T-helper 17 cell (primary cell): ENCODE data around the gene GANAB. TPM values are rescaled to one million over a fixed set of nuclear protein-coding genes. Genes with fewer than 3 reads are reported as not detected.
"Not testable (repeated sequence)": the region's sequence is repeated elsewhere in the genome, so short reads cannot be mapped to it uniquely, and the experiment has no call there.

Experiments
- ATAC-seq: fragments of 150-1000 bp; cut with Tn5 transposase; 2 replicates; pipeline ENCODE4 v1.10.0; 2021; ENCODE audit warnings: mild to moderate bottlenecking, moderate library complexity
- DNase-seq, 3 donors: peaks; one replicate each; pipeline versions ENCODE4 v3.0.0 to v3.0.0-alpha.2; 2020 to 2021
- H3K9me3 ChIP-seq: one replicate; pipeline ENCODE4 v1.7.0; 2013; ENCODE audit warnings: low read length, mild to moderate bottlenecking; ENCODE audit not compliant: control insufficient read depth, poor library complexity, severe bottlenecking
- H3K27ac Mint-ChIP-seq: one replicate; pipeline ENCODE4 v1.8.0; 2022; ENCODE audit warnings: mild to moderate bottlenecking, moderate library complexity, mixed read lengths
- H3K27me3 Mint-ChIP-seq: one replicate; pipeline ENCODE4 v1.8.0; 2022; ENCODE audit warnings: mixed read lengths
- H3K36me3 Mint-ChIP-seq: one replicate; pipeline ENCODE4 v1.8.0; 2022; ENCODE audit warnings: low read depth, mixed read lengths
- H3K4me1 Mint-ChIP-seq: one replicate; pipeline ENCODE4 v1.8.0; 2022; ENCODE audit warnings: mild to moderate bottlenecking, mixed read lengths
- H3K4me3 Mint-ChIP-seq: one replicate; pipeline ENCODE4 v1.8.0; 2022; ENCODE audit warnings: mild to moderate bottlenecking, moderate library complexity, mixed read lengths
- total RNA-seq, 4 donors: library from RNA in 2 of 4; stranded (reverse) in 2 of 4; gene quantifications; one replicate each; pipeline ENCODE4 v1.2.3 and lab custom pipeline; 2022 to 2026

GANAB gene
- total RNA-seq, 2 donors from 2014 or later, result 168 to 179 TPM

DNA sequence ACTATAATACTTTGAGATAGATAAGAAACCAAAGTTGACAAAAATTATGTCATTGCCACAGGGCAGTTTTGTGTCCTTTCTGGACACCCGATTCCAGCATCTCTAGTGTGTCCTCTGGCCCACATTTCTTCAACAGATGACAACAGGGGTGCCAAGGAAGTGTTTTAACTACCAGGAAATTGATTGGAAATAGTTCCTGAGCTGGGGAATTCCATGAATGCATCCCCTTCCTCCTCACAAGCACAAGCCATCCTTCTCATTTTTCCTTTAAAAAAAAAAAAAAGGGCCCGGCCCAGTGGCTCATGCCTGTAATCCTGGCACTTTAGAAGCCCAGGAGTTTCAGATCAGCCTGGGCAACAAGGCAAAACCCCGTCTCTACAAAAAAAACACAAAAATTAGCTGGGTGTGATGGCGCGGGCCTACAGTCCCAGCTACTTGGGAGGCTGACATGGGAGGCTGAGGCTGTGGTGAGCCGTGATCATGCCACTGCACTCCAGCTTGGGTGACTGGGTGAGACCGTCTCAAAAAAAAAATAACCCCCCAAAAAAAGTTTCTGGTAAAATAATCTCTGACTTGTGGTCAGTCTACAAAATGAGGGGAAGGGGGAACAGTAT lies 23.8 kb downstream of the GANAB start:
- Mint-ChIP-seq H3K4me3 (peak overlapping the region; percentile 92), H3K27me3 (no peaks in the 10 kb centered on the region), H3K36me3 (peaks cover 4% of the 10 kb centered on the region), H3K4me1 (peaks cover 21% of the 10 kb centered on the region), H3K27ac (peak overlapping the region; percentile 97)
- DNase-seq, result no peak
- no peak for ATAC-seq
- H3K9me3 ChIP-seq, result no peaks in the 10 kb centered on the region

- no peaks in the 10 kb centered on the region for H3K9me3 ChIP-seq
- DNase-seq (peak; percentile 91 to 95 (median 93)), ATAC-seq (peak; percentile 87)
- Mint-ChIP-seq H3K4me1 (peaks cover 17% of the 10 kb centered on the region), H3K36me3 (no peaks in the 10 kb centered on the region), H3K27ac (peak within 1 kb of the TSS; percentile 97), H3K4me3 (peak within 1 kb of the TSS; percentile 99), H3K27me3 (no peaks in the 10 kb centered on the region)
Measured at GRCh38 chr11:62621567-62622470, 24.6 kb downstream of the GANAB start, which contains the start of gene B3GAT3. TSS of gene B3GAT3 (minus strand) at chr11:62621986. CDS start at chr11:62621947, 39 bp downstream.

DNA sequence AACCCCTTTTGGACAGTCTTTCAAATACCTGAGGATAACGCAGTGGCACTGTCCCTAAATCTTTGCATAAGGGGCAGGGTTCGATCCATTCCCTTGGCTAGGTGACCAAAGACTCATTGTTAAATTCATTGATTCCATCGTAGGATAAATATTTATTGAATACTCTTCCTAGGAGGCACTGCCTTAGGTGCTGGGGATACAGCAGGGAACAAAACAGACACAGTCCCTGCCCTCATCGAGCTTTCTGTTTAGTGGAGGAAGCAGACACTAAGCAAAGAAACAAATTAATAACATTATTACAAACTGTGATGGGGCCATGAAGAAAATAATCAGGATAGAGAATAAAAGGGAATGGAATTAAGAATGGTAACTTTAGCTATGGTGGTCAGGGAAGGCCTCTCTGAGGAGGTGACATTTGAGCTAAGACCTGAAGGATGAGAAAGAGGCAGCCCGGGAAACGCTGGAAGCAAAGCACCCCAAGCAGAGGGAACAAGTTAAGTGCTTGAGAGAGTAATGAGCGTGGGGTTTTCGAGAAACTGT lies 25.3 kb downstream of the GANAB start:
- H3K36me3 Mint-ChIP-seq, result no peaks in the 10 kb centered on the region
- no peaks in the 10 kb centered on the region for H3K27me3 Mint-ChIP-seq
- DNase-seq (no peak), ATAC-seq (no peak)
- no peaks in the 10 kb centered on the region for H3K9me3 ChIP-seq
- peaks cover 17% of the 10 kb centered on the region for H3K4me1 Mint-ChIP-seq
- peak overlapping the region; percentile 99 for H3K4me3 Mint-ChIP-seq
- H3K27ac Mint-ChIP-seq, result peak overlapping the region; percentile 97

DNA sequence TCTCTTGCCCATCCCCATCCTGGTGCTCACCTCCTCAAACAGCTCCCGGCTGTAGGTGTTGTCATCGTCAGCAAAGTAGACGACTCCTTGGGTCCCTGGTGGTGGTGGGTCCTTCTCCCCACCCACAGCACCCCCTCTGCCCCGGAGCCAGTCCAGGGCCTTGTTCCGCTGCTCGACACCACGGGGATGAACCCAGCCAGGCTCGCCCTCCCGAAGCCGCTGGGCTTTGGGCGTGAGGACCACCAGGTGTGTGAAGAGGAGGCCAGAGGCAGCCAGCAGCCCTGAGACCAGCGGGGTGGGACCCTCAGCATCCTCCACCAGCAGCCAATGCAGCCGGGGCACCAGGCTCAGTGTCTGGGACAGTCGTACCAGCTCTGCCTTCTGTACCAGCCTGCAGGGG lies 29.5 kb downstream of the GANAB start:
- H3K27ac Mint-ChIP-seq, H3K27me3 Mint-ChIP-seq, DNase-seq, H3K4me3 Mint-ChIP-seq, H3K9me3 ChIP-seq, H3K36me3 Mint-ChIP-seq, ATAC-seq: not testable (repeated sequence)
- H3K4me1 Mint-ChIP-seq, result peaks cover 25% of the 10 kb centered on the region

DNA sequence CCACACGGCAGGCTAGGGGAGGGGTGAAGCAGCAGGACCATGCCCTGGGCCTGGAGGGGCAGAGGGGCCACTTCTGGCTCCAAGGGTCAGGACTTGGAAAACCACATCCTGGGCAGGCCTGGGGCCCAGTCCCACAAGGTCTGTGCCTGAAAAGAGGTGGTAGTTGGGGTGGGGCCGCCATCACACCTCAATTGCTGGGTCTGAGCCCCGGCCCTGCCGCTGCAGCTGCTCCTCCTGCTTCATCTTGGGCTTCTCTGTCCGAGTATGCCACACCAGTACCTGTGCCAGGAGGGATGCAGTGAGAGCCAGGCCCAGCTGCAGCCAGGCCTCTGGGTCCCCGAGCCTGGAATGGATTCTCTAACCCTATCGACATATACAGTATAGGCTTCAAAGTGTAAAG lies 30.9 kb downstream of the GANAB start:
- H3K27ac Mint-ChIP-seq, result no peak overlapping the region

GRCh38 chr11:62614275-62614674 lies 32.1 kb downstream of the GANAB start:
- ATAC-seq (no peak), DNase-seq (no peak)
- Mint-ChIP-seq H3K27me3 (no peaks in the 10 kb centered on the region), H3K27ac (peak overlapping the region; percentile 57), H3K36me3 (no peaks in the 10 kb centered on the region), H3K4me1 (peaks cover 31% of the 10 kb centered on the region), H3K4me3 (peak overlapping the region; percentile 73)
- H3K9me3 ChIP-seq, result no peaks in the 10 kb centered on the region

More for the DNA sequence above, 30.9 kb downstream of the GANAB start:
- no peaks in the 10 kb centered on the region for H3K9me3 ChIP-seq
- H3K27me3 Mint-ChIP-seq, result no peaks in the 10 kb centered on the region
- no peak for ATAC-seq
- no peaks in the 10 kb centered on the region for H3K36me3 Mint-ChIP-seq
- H3K4me3 Mint-ChIP-seq, result no peak overlapping the region
- H3K4me1 Mint-ChIP-seq, result peaks cover 26% of the 10 kb centered on the region
- no peak for DNase-seq

DNA sequence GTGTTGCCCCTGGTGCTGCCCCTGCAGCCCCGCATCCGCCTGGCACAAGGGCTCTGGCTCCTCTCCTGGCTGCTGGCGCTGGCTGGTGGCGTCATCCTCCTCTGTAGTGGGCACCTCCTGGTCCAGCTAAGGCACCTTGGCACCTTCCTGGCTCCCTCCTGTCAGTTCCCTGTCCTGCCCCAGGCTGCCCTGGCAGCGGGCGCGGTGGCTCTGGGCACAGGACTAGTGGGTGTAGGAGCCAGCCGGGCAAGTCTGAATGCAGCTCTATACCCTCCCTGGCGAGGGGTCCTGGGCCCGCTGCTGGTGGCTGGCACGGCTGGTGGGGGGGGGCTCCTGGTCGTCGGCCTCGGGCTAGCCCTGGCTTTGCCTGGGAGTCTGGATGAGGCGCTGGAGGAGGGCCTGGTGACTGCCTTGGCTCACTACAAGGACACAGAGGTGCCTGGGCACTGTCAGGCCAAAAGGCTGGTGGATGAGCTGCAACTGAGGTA lies 33.1 kb downstream of the GANAB start:
- peaks cover 33% of the 10 kb centered on the region for H3K4me1 Mint-ChIP-seq
- no peaks in the 10 kb centered on the region for H3K9me3 ChIP-seq
- no peaks in the 10 kb centered on the region for H3K27me3 Mint-ChIP-seq
- DNase-seq, result no peak
- H3K4me3 Mint-ChIP-seq, result peak overlapping the region; percentile 81
- peak overlapping the region; percentile 57 for H3K27ac Mint-ChIP-seq
- H3K36me3 Mint-ChIP-seq, result no peaks in the 10 kb centered on the region
- no peak for ATAC-seq

- peak within 1 kb of the TSS; percentile 99 for H3K27ac Mint-ChIP-seq
- DNase-seq (peak; percentile 79 to 89 (median 82)), ATAC-seq (peak; percentile 82)
- H3K27me3 Mint-ChIP-seq, result no peaks in the 10 kb centered on the region
- peak within 1 kb of the TSS; percentile 100 for H3K4me3 Mint-ChIP-seq
- no peaks in the 10 kb centered on the region for H3K36me3 Mint-ChIP-seq
- peaks cover 38% of the 10 kb centered on the region for H3K4me1 Mint-ChIP-seq
- H3K9me3 ChIP-seq, result no peaks in the 10 kb centered on the region
Measured at GRCh38 chr11:62612366-62613290, 33.8 kb downstream of the GANAB start, which contains the start of the genes EML3 and ROM1. TSS of gene EML3 (minus strand) at chr11:62612775. CDS start at chr11:62612457, 318 bp downstream. TSS of gene ROM1 (plus strand) at chr11:62613257. CDS start at chr11:62613282, 25 bp downstream.

DNA sequence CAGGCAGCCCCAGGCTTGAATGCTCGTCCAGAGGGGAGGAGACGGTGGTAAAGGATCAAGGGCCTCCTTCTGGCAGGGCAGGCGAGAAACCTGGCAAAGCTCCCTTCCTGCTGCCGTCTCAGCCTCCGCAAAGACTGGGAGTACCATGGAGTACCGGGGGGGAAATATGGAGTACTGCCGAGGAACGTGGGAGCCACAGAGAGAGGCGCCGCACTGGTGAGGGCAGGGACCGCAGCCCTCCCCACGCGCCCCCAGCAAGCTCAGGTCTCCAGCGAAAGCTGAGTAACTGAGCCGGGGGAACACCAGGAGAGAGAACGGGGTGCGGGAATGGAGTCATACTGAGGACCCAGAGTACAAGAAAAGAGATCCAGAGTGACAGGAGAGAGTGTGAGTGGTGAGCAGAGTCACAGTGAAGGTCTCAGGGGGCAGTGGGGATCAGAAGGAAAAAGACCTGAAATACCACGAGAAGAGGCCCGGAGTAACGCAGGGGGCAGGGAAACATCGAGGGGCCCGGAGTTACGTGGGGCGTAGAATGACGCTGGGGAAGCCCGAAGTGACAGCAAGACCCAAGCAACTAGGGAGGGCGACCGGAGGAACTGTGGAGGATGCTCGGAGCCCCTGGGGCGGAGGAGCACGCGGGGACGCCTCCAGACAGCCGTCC lies 34.6 kb downstream of the GANAB start:
- H3K27me3 Mint-ChIP-seq, result no peaks in the 10 kb centered on the region
- H3K4me1 Mint-ChIP-seq, result peaks cover 40% of the 10 kb centered on the region
- ATAC-seq (peak; percentile 57), DNase-seq (peak in 1 of 3 donors; percentile 22)
- no peaks in the 10 kb centered on the region for H3K36me3 Mint-ChIP-seq
- peak overlapping the region; percentile 99 for H3K27ac Mint-ChIP-seq
- H3K4me3 Mint-ChIP-seq, result peak overlapping the region; percentile 100
- no peaks in the 10 kb centered on the region for H3K9me3 ChIP-seq

GRCh38 chr11:62610814-62611704 lies 35.4 kb downstream of the GANAB start:
- ATAC-seq (no peak), DNase-seq (no peak)
- Mint-ChIP-seq H3K4me3 (peak overlapping the region; percentile 100), H3K4me1 (peaks cover 40% of the 10 kb centered on the region), H3K27me3 (no peaks in the 10 kb centered on the region), H3K27ac (peak overlapping the region; percentile 99), H3K36me3 (no peaks in the 10 kb centered on the region)
- no peaks in the 10 kb centered on the region for H3K9me3 ChIP-seq

DNA sequence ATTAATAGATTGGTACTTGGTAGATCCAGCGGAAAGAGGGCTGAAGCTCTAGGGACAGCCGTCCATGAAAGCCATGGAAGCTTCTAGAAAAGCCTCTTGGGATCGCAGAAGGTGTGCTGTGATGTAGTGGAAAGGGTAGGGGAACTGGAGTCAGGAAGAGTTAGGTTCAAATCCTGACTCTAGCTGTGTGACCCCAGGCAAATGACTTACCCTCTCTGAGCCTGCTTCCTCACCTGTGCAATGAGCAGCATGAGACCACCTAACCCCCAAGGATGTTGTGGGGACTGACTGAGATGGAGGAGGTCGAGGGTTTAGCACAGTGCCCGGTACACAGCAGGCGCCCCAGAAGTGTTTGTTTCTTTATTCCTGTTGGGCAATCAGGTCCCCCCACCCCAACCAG lies 36.0 kb downstream of the GANAB start:
- peak overlapping the region; percentile 100 for H3K4me3 Mint-ChIP-seq
- DNase-seq (no peak), ATAC-seq (no peak)
- no peaks in the 10 kb centered on the region for H3K36me3 Mint-ChIP-seq
- H3K4me1 Mint-ChIP-seq, result peaks cover 40% of the 10 kb centered on the region
- no peaks in the 10 kb centered on the region for H3K27me3 Mint-ChIP-seq
- H3K9me3 ChIP-seq, result no peaks in the 10 kb centered on the region
- H3K27ac Mint-ChIP-seq, result no peak overlapping the region
